Measurements from ENCODE around the gene DUSP1.
"Not testable (repeated sequence)": the region's sequence is repeated elsewhere in the genome, so short reads cannot be mapped to it uniquely, and the experiment has no call there.

Gene DUSP1

GRCh38 chr5:172796306-172796705 is 25.3 kb upstream of the DUSP1 start:
- DNase-seq = no peak

GRCh38 chr5:172795318-172795977 is 24.5 kb upstream of the DUSP1 start:
- peak; percentile 91 for DNase-seq

- no peak for DNase-seq
Observed at GRCh38 chr5:172793577-172794488, 22.8 kb upstream of the DUSP1 start.

GRCh38 chr5:172792701-172793570 is 21.9 kb upstream of the DUSP1 start:
- no peak for DNase-seq

- no peak for DNase-seq
Observed at GRCh38 chr5:172791726-172792445, 20.9 kb upstream of the DUSP1 start.

GRCh38 chr5:172791286-172791685 is 20.3 kb upstream of the DUSP1 start:
- no peak for DNase-seq

- no peak for DNase-seq
Observed at GRCh38 chr5:172790496-172790889, 19.5 kb upstream of the DUSP1 start.

- no peak for DNase-seq
Observed at GRCh38 chr5:172789687-172790495, 18.9 kb upstream of the DUSP1 start.

GRCh38 chr5:172788771-172789686 is 18.0 kb upstream of the DUSP1 start:
- no peak for DNase-seq

- DNase-seq = not testable (repeated sequence)
Observed at GRCh38 chr5:172787538-172787937, 16.5 kb upstream of the DUSP1 start.

- no peak for DNase-seq
Observed at GRCh38 chr5:172786736-172787462, 15.9 kb upstream of the DUSP1 start.

- no peak for DNase-seq
Observed at GRCh38 chr5:172785429-172786088, 14.6 kb upstream of the DUSP1 start.

- not testable (repeated sequence) for DNase-seq
Observed at GRCh38 chr5:172784162-172784561, 13.2 kb upstream of the DUSP1 start.

- DNase-seq = not testable (repeated sequence)
Observed at GRCh38 chr5:172783319-172783718, 12.3 kb upstream of the DUSP1 start.

GRCh38 chr5:172782169-172783039 is 11.4 kb upstream of the DUSP1 start:
- DNase-seq = peak; percentile 84

GRCh38 chr5:172779691-172780341 is 8.8 kb upstream of the DUSP1 start:
- no peak for DNase-seq
